Activated CD4-positive, CD25-positive, alpha-beta regulatory T cell treated with anti-CD3 and anti-CD28 coated beads, Interleukin-2, amount 50 U/mL, for 24 hours (primary cell): ENCODE measurements around the gene TPRA1.
A peak's percentile ranks its signal among the peaks of the same experiment; 100 is the strongest.

ENCODE experiments used
- ATAC-seq, 2 donors: fragments of 150-1000 bp; cut with Tn5 transposase; one replicate each; pipeline ENCODE4 v1.10.0; 2021; ENCODE audit warnings: mild to moderate bottlenecking in 1 of 2, moderate library complexity in 1 of 2

Gene TPRA1

DNA sequence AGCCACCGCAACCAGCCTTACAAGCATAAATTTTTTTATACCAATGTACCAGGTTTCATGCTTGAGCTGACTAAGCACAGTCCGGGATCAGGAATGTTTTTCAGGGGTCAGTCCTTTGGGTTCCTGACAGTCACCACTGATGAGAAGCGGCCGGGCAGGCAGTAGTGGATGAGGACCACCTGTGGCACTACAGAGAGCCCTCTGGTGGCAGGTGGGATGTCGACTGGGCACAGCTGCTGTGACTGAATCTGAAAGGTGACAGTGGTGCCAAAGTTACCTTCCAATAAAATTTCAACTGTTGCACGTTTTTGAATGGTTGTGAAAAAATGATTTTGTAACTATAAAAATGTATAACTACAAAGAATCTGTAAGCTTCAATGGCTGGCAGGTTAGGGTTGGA lies 34.0 kb downstream of the TPRA1 start:
- no peak for ATAC-seq

DNA sequence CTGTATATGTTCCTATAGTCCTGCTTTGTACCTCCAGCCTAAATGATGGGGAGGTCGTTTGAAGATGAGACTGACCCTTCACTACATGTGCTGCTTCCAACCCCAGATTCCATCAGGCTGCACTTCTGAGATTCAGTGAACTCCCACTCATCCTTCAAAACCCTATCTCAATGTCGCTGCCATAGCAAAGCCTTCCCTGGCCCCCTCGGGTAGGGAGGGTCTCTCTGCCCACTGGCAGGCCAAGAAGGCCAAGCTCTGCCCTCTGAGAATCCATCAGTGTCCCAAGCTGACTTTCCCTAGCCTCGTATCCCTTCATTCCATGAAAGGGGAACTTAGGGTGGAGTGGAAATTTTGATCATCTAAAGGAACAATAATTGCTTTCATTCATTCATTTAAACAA lies 35.4 kb downstream of the TPRA1 start:
- ATAC-seq, result no peak

DNA sequence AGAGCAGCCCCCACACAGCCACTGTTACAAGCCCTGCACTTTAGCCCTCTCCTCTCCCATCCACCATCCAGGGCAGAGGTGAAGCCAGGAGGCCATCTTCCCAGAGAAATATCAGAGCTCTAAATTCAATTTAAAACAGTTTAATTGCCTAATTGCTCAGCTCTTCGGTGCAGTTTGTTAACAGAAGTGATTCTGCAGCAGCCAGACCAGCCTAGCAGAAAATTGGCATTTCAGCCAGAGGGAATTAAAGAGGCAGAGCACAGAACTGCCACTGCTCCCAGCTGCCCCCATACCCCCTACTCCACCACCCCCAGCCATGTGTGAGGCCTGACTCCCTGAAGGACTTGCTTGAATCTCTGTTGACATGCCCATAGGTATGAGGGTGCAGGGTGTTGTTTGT lies 38.5 kb downstream of the TPRA1 start:
- no peak for ATAC-seq

DNA sequence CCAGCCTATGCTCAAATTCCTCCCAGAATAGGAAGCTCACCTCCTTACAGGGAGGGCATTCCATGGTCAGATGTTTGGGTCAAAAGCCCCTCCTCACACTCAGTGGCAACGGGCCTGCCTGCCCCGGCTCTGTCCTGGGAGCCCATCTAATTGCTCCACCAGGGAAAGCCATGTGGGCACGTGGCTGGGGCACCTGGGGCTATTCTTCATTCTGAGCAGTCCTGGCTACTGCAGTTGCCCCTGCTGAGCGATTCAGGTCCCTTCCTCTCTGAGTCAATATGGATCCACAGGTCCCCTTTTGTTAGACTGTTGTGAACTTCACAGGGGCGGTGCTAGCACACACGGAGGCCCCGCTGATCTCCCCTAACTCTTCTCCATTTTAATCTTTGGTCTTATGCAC lies 39.4 kb downstream of the TPRA1 start:
- ATAC-seq, result no peak

DNA sequence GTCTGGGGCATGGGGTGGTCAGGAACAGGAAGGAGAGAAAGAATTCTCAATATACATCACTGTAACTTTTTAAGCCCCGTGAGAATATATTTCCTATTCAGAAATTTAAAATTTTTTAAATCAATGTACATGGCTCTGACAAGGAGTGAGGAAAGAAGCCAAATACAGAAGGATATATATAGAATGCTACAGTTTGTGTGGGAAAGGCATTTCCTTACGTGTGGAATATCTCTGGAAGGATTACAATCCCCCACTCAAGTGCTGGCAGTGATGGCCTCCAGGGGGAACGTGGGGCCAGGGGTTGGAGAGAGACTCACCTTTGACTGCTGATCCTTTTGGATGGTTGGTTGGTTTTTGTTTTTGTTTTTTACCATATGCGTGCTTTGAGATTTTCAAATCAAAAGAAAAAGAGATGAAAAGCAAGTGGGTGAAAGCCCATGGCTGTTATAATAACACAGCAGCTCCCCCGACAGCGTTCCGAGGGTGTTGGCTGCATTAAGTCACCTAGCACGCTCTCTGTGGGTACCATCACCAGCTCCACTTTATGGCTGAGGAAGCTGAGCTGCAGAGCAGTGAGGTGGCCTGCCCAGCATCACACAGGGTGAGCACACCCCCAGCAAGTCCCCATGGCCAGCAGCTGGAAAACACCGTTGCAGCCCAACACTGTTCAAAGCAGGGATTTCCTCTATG lies 39.9 kb downstream of the TPRA1 start:
- no peak for ATAC-seq

DNA sequence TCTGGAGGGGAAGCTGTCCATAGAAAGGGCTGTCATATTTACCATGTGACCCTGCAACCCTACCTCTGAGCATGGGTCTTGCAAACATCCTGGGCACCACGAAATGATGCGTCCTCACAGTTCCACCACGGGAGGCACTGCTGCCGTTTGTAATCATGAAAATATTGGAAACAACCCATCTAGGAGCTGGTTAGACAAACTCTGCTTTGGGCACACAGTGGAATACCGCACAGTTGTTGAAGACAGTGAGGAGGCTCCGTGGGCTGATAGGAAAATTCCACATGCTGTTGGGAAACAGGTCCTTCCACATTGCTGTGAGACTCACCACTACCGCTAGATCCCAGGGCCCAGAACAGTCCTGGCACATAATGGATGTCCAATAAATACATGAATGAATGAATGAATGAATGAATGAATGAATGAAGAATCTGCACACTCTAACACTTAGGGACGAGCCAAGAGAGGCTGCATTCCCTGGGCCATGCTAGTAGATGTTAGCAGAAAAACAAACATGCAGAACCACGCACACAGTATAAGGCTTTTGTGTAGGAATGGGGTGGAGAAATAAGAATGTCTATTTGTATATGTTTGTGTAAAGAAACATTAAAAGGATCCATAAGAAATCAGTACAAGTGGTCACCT lies 40.6 kb downstream of the TPRA1 start:
- ATAC-seq, result no peak

DNA sequence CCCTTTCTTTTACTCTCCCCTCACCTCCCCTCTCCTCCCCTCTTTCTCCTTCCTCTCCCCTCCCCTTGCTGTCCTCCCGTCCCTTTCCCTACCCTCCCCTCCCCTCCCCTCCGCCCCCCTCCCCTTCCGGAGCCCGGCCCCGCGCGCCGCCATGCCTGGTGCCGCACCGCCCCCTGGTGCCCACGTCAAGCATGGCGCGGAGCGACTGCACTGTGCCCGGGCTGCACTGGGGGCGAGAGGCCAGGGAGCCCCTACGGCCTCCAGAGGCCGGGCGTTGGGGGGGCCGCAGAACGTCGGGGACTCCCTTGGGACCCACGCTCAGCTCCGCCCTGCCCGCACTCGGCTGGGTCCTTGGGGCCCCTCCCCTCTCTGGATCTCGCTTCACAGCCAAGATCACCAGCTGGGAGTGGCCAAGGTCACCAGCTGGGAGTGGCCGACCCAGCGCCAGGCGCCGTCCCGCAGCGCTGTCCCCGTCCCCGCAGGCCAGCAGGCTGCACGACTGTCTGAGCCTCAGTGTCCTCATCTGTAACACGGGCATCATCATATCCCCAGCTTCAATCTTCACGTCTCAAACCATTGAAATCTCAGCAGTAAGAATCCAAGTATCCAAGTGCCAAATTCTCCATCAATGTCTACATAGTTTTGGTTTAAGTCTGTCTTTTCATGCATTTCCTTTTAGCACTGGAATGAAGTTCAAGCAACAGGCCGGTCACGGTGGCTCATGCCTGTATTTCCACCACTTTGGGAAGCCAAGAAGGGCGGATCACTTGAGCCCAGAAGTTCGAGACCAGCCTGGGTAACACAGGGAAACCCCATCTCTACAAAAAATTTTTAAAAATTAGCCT lies 42.5 kb downstream of the TPRA1 start:
- peak; percentile 84 to 86 for ATAC-seq

- no peak for ATAC-seq
These were observed 43.4 kb downstream of the TPRA1 start for GRCh38 chr3:127546970-127547733.

- no peak for ATAC-seq
These were observed 44.0 kb downstream of the TPRA1 start for GRCh38 chr3:127546554-127546953.

DNA sequence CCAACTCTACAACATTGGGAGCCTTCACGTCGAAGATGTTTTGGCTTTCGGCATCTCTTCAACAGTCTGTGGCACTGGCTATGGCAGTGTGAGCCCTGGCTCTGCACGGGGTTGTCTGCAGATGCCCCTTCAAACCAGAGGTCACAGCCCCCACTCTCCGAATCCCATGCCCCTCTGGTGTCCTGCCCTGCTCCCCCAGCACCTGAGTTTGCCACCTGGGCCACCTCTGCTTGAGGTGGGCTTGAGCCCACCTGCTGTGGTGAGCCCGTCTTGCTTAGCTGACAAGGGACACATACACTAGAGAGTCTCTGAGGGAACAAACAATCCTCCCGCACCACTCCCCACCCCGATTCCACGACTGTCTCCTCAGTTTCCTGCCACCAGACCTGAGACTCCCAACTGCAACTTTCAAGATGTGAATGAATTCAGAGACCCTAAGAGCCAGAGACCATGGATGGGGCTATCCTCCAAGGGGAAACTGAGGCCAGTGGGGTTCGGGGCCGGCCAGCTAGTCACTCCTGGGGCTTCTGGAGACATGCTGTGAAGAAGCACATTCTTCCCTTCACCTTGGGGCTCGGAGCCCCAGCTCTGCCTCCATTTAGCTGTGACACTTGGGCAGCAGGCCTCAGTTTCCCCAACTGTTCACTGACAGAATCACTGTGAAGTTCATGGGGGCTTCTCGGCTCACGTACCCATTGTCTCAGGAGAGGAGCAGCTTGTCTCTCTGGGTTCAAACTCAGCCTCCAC lies 44.6 kb downstream of the TPRA1 start:
- no peak for ATAC-seq

DNA sequence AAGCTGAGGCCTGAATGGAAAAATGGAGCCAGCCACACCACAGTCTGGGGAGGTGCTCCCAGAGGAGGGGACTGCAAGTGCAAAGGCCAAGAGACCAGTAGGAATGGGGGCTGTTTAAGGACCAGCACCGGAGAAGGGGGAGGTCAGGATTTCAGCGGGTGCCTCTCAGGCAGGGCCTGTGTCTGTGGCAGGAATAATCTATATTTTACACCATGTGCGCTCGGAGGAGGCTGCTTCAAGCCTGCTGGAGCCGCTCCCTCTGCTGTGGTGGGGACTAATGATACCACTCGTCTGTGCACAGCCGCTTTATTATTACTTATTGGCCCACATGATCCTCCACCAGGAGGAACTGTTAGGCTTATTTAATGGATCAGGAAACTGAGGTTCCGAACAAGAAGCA lies 45.3 kb downstream of the TPRA1 start:
- ATAC-seq, result no peak

DNA sequence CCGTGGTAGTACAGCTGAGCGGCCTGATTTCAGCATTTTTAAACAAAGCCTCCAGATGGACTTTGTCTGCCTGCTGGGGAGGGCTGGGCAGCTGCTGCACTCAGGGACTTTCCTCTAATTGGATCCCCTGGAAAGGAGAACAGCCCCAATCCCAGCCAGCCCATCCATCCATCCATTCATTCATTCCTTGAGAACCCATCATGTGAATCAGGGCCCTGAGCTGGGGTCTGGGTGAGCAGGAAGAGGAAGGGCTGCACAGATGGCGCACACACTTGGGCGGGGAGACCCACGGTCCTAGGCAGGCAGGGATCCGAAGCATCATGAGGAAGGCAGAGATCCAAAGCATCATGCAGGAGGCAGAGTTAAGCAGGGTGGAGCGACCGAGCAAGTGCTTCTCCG lies 45.7 kb downstream of the TPRA1 start:
- ATAC-seq, result no peak

DNA sequence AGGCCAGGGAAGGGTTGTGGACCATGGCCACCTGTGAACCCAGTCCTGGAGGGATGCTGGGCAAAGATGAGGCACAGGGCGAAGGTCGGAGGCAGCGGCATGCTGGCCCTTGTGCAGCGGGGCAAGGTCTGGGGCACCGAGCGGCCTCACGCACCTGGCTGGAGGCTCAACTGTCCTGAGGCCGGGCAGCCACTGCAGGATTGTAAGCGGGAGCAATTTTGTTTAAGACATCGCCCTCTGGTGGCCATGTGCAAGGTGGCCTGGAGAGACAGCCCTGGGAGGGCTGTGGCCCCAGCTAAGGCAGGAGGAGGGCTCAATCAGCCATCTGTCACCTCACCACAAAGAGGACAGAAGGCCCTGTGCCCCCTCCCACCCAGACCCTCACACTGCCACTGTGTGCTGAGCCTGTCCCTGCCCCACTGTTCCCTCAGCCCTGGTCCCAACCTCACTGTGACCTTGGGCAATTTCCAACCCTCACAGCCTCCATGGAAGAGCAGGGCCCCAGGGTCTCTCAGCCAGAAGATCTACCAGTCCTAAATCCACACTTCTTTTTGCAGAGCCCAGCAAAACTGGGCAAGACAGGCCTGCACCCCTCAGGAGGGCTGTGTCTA lies 46.2 kb downstream of the TPRA1 start:
- ATAC-seq, result peak; percentile 53 to 54

DNA sequence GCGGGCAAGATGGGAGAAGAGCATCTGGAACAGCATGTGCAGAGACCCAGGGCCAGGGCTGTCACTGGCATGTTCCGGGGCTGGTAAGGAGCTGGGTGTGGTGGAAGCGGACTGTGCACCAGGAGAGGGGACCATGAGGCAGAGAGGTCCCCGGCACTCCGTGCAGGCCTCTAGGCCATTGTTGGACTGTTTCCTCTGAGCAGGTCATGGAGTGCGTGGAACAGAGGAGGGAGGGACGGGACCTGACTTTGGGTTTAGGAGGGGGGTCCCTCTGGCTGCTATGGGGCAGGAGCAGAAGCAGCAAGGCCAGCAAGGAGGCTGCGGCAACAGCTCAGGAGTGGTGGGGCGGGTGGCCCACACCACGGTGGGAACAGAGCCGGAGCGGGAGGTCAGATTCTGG lies 47.1 kb downstream of the TPRA1 start:
- no peak for ATAC-seq

- ATAC-seq, result no peak
These were observed 48.0 kb downstream of the TPRA1 start for GRCh38 chr3:127542441-127542952.

DNA sequence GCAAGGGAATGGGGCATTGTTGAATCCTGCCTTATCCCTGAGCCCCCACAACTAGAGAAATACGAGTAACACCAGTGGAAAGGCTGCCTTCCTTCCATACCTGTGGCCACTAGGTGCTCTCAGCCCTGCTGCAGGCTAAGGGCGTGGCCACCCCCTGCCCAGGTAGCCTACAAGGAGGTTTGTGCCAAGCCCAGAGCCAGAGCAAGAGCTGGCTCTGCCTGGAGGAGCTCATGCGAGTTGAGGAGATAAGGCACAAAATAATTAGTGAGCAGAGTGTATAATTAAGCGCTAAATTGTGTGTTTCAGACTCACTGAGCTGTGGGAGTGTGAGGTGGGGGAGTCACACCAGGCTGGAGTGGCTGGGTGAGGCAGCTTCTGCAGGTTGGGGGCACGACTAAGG lies 49.2 kb downstream of the TPRA1 start:
- ATAC-seq, result no peak

DNA sequence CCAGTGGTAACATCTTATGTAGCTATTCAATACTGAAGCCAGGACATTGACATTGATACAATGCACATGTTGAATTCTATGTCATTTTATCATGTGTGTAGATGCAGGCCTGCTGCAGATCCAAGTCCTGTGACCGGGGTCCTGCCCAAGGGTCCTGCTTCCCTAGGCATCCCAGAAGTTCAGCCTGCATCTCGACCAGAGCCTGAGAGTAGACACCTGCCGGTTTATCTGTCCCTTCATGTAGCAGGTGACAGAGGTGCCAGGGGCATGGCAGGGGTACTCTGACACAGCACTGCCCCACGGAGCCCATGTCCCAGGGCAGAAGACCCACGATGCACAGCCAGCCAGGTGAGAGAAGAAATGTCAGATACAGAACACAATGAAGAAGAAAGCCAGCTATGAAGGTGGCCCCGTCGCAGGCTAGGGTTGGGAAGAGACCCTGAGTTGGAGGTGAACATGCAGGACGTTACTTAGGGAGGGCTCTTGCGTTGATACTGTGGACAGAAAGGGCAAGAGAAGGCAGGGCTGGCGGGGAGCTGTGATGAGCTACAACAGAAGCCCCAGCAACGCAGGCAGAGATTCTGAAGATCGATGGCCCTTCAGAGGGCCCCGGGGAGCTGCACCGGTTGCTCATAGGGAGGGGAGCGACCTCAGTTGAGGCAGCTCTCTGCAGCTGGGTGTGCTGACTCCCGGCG lies 51.0 kb downstream of the TPRA1 start:
- no peak for ATAC-seq

- ATAC-seq, result no peak
These were observed 52.0 kb downstream of the TPRA1 start for GRCh38 chr3:127538569-127538968.

- ATAC-seq, result no peak
These were observed 53.4 kb downstream of the TPRA1 start for GRCh38 chr3:127536830-127537812.
